ENCODE data around the gene ORC4. TPM values are rescaled to one million over a fixed set of nuclear protein-coding genes. Genes with fewer than 3 reads are reported as not detected.

Gene ORC4
- total RNA-seq, 6 experiments from 2014 or later, result 26.2 to 35.4 (median 32.8) TPM

- TF ChIP-seq, protein P1, sequence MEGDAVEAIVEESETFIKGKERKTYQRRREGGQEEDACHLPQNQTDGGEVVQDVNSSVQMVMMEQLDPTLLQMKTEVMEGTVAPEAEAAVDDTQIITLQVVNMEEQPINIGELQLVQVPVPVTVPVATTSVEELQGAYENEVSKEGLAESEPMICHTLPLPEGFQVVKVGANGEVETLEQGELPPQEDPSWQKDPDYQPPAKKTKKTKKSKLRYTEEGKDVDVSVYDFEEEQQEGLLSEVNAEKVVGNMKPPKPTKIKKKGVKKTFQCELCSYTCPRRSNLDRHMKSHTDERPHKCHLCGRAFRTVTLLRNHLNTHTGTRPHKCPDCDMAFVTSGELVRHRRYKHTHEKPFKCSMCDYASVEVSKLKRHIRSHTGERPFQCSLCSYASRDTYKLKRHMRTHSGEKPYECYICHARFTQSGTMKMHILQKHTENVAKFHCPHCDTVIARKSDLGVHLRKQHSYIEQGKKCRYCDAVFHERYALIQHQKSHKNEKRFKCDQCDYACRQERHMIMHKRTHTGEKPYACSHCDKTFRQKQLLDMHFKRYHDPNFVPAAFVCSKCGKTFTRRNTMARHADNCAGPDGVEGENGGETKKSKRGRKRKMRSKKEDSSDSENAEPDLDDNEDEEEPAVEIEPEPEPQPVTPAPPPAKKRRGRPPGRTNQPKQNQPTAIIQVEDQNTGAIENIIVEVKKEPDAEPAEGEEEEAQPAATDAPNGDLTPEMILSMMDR (IDR thresholded peaks at IDR 0.05), result no peak
- no peaks in the 10 kb centered on the region for H3K27me3 Mint-ChIP-seq (ENCODE audit: insufficient read depth)
- DNase-seq, result no peak
- peaks cover 4% of the 10 kb centered on the region; the same call in 1 of the 2 replicates for H3K9me3 Mint-ChIP-seq
- H3K4me3 Mint-ChIP-seq, result no peak overlapping the region
- H3K36me3 Mint-ChIP-seq (ENCODE audit: low read depth), result peaks cover 6% of the 10 kb centered on the region; the same call in 1 of the 2 replicates
- H3K27ac Mint-ChIP-seq, result no peak overlapping the region
- peaks cover 24% of the 10 kb centered on the region for H3K4me1 Mint-ChIP-seq (ENCODE audit: low read depth)
Observed at GRCh38 chr2:148052687-148053086, 32.1 kb upstream of the ORC4 start.

DNA sequence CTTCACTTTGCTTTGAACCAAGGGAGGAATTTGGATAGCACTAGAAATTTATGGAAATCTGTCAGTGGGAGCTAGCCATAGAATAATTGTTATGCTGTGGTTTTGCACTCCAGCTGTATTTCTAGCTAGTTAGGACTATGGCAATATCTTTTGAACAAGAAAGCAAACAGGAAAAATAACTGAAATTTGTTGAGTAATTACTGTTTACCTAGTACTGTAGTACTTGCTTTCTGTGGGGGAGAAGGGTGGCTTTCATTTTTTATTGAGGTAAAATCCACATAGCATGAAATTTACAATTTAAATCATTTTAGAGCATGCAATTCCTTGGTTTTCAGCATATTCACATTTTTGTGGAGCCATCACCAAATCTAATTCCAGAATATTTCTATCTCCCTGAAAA lies 28.7 kb upstream of the ORC4 start:
- DNase-seq, result no peak
- Mint-ChIP-seq H3K4me1 (ENCODE audit: low read depth) (peaks cover 9% of the 10 kb centered on the region), H3K36me3 (ENCODE audit: low read depth) (peaks cover 6% of the 10 kb centered on the region; the same call in 1 of the 2 replicates), H3K9me3 (peaks cover 4% of the 10 kb centered on the region; the same call in 1 of the 2 replicates), H3K4me3 (no peak overlapping the region), H3K27me3 (ENCODE audit: insufficient read depth) (no peaks in the 10 kb centered on the region), H3K27ac (no peak overlapping the region)
- TF ChIP-seq, protein P1 (IDR thresholded peaks at IDR 0.05), result no peak

GRCh38 chr2:148048475-148049221 lies 28.1 kb upstream of the ORC4 start:
- peaks cover 4% of the 10 kb centered on the region; the same call in 1 of the 2 replicates for H3K9me3 Mint-ChIP-seq
- H3K4me1 Mint-ChIP-seq (ENCODE audit: low read depth), result peaks cover 9% of the 10 kb centered on the region
- H3K36me3 Mint-ChIP-seq (ENCODE audit: low read depth), result peaks cover 6% of the 10 kb centered on the region; the same call in 1 of the 2 replicates
- TF ChIP-seq, protein P1 (IDR thresholded peaks at IDR 0.05), result no peak
- H3K27me3 Mint-ChIP-seq (ENCODE audit: insufficient read depth), result no peaks in the 10 kb centered on the region
- DNase-seq, result no peak
- no peak overlapping the region for H3K27ac Mint-ChIP-seq
- no peak overlapping the region for H3K4me3 Mint-ChIP-seq

GRCh38 chr2:148046802-148047201 lies 26.3 kb upstream of the ORC4 start:
- H3K27ac Mint-ChIP-seq, result no peak overlapping the region
- peaks cover 16% of the 10 kb centered on the region for H3K4me1 Mint-ChIP-seq (ENCODE audit: low read depth)
- TF ChIP-seq, protein P1 (IDR thresholded peaks at IDR 0.05), result no peak
- H3K4me3 Mint-ChIP-seq, result no peak overlapping the region
- no peaks in the 10 kb centered on the region for H3K9me3 Mint-ChIP-seq
- H3K27me3 Mint-ChIP-seq (ENCODE audit: insufficient read depth), result no peaks in the 10 kb centered on the region
- no peak for DNase-seq
- no peaks in the 10 kb centered on the region for H3K36me3 Mint-ChIP-seq (ENCODE audit: low read depth)

DNA sequence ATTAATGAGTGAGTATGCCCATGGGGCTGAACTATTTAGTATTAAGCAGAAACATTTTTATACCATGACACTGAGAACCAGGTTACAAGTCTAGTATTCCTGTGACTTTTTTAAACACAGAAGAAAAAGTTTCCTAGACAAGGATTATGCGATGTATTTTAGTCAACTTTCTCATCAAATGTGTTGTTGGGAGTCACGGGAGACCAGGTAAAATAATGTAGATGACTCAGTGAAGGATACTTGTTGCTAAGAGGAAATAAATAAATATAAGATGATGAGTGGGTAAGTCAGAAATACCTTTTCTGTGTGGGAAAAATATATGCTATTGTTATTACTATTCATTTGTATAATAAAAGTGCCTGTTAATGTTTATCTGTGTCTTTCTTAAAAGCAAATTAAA lies 23.8 kb upstream of the ORC4 start:
- peaks cover 27% of the 10 kb centered on the region for H3K4me1 Mint-ChIP-seq (ENCODE audit: low read depth)
- H3K4me3 Mint-ChIP-seq, result no peak overlapping the region
- TF ChIP-seq, protein P1 (IDR thresholded peaks at IDR 0.05), result no peak
- no peak overlapping the region for H3K27ac Mint-ChIP-seq
- no peaks in the 10 kb centered on the region for H3K27me3 Mint-ChIP-seq (ENCODE audit: insufficient read depth)
- H3K36me3 Mint-ChIP-seq (ENCODE audit: low read depth), result 0 out of 2 replicates have a peak, but pooled peaks cover 5% of the 10 kb centered on the region
- no peak for DNase-seq
- H3K9me3 Mint-ChIP-seq, result no peaks in the 10 kb centered on the region
